PC-9 (cell line): ENCODE results near the gene RRAGC.

ENCODE experiments used
- CTCF ChIP-seq: fragments of 200-600 bp; sonication (generic); conservative IDR thresholded peaks from 2 replicates; pipeline ENCODE4 v1.6.1; 2017; ENCODE audit warnings: mixed run types, antibody characterized with exemption, mild to moderate bottlenecking, moderate library complexity
- EZH2 ChIP-seq: fragments of 200-600 bp; sonication (generic); IDR thresholded peaks from 2 replicates; pipeline ENCODE4 v1.8.0; 2017; ENCODE audit warnings: antibody characterized with exemption, low read depth

- no peak for TF ChIP-seq CTCF
- no peak for TF ChIP-seq EZH2
Observed at GRCh38 chr1:38788341-38789336, 70.9 kb downstream of the RRAGC start.
